ENCODE measurements around the gene MROH8. TPM values are rescaled to one million over a fixed set of nuclear protein-coding genes. Genes with fewer than 3 reads are reported as not detected.

The MROH8 gene
- polyA plus RNA-seq, 4 donors, result 5.8 to 7.9 (median 7.4) TPM

Other genes starting within 250 kb of the MROH8 start
- gene SAMHD1, start 227.8 kb downstream of the MROH8 start, polyA plus RNA-seq (ENCODE audit: insufficient read length in 4 of 4), result 10 to 100 TPM; 22.1 to 27.6 (median 25.6) TPM
- gene RBL1, start 83.6 kb downstream of the MROH8 start, polyA plus RNA-seq (ENCODE audit: insufficient read length in 4 of 4), result 10 to 100 TPM; 10.1 to 12.8 (median 12.3) TPM
- gene RPN2, start 218 bp downstream of the MROH8 start, polyA plus RNA-seq (ENCODE audit: insufficient read length in 4 of 4), result 100 to 1,000 TPM; 308 to 321 (median 316) TPM
- gene GHRH, start 82.3 kb upstream of the MROH8 start, polyA plus RNA-seq (ENCODE audit: insufficient read length in 4 of 4), result not detected
- gene MANBAL, start 110.1 kb upstream of the MROH8 start, polyA plus RNA-seq (ENCODE audit: insufficient read length in 4 of 4), result 10 to 100 TPM; 68.7 to 77.2 (median 70.4) TPM
- gene SRC, start 166.6 kb upstream of the MROH8 start, polyA plus RNA-seq (ENCODE audit: insufficient read length in 4 of 4), result 10 to 100 TPM; 51.2 to 67.5 (median 58.2) TPM

Measured in right renal pelvis (tissue), 4 donors.